Nephron (organoid): ENCODE measurements around the gene DNAAF6.

Experiments
- H3K27ac Mint-ChIP-seq, 3 experiments: 2 replicates each; pipeline ENCODE4 v1.8.0; 2020; ENCODE audit warnings: mixed read lengths in 3 of 3, mild to moderate bottlenecking in 2 of 3, moderate library complexity in 1 of 3
- H3K27me3 Mint-ChIP-seq: 2 replicates; pipeline ENCODE4 v1.8.0; 2021; ENCODE audit warnings: low read depth, mild to moderate bottlenecking, moderate library complexity, mixed read lengths
- H3K36me3 Mint-ChIP-seq: 2 replicates; pipeline ENCODE4 v1.8.0; 2020; ENCODE audit warnings: low read depth, mixed read lengths
- H3K4me1 Mint-ChIP-seq: 2 replicates; pipeline ENCODE4 v1.8.0; 2020; ENCODE audit warnings: mixed read lengths
- H3K4me3 Mint-ChIP-seq, 3 experiments: 2 replicates each; pipeline ENCODE4 v1.8.0; 2020; ENCODE audit warnings: mild to moderate bottlenecking in 3 of 3, mixed read lengths in 3 of 3, moderate library complexity in 2 of 3
- H3K9me3 Mint-ChIP-seq: 2 replicates; pipeline ENCODE4 v1.8.0; 2020; ENCODE audit warnings: mixed read lengths
- CTCF ChIP-seq, 3 experiments: fragments of 200-600 bp; sonication (generic); IDR thresholded peaks; one replicate each; pipeline ENCODE4 v1.5.0; 2021; ENCODE audit warnings: antibody characterized with exemption in 3 of 3; ENCODE audit not compliant: unreplicated experiment in 3 of 3

DNAAF6 gene

GRCh38 chrX:107273795-107274194 lies 67.4 kb downstream of the DNAAF6 start:
- Mint-ChIP-seq H3K4me3 (no peak overlapping the region), H3K36me3 (no peaks in the 10 kb centered on the region), H3K27me3 (peaks cover 11% of the 10 kb centered on the region), H3K4me1 (peaks cover 5% of the 10 kb centered on the region), H3K27ac (no peak overlapping the region), H3K9me3 (peaks cover 14% of the 10 kb centered on the region)
- TF ChIP-seq CTCF (IDR thresholded peaks at IDR 0.05; ENCODE audit: unreplicated experiment in 3 of 3) = no peak

- peaks cover 8% of the 10 kb centered on the region for H3K9me3 Mint-ChIP-seq
- TF ChIP-seq CTCF (IDR thresholded peaks at IDR 0.05; ENCODE audit: unreplicated experiment in 3 of 3) = no peak
Observed at GRCh38 chrX:107288676-107289075, 82.3 kb downstream of the DNAAF6 start.

GRCh38 chrX:107290019-107290418 lies 83.6 kb downstream of the DNAAF6 start:
- Mint-ChIP-seq H3K27me3 (no peaks in the 10 kb centered on the region), H3K9me3 (peaks cover 8% of the 10 kb centered on the region), H3K27ac (no peak overlapping the region), H3K4me3 (no peak overlapping the region), H3K4me1 (no peaks in the 10 kb centered on the region), H3K36me3 (no peaks in the 10 kb centered on the region)
- TF ChIP-seq CTCF (IDR thresholded peaks at IDR 0.05; ENCODE audit: unreplicated experiment in 3 of 3) = no peak

More at GRCh38 chrX:107288676-107289075, 82.3 kb downstream of the DNAAF6 start:
- Mint-ChIP-seq H3K4me1 (no peaks in the 10 kb centered on the region), H3K4me3 (no peak overlapping the region), H3K27ac (no peak overlapping the region), H3K27me3 (no peaks in the 10 kb centered on the region), H3K36me3 (no peaks in the 10 kb centered on the region)

- no peak overlapping the region for H3K27ac Mint-ChIP-seq
- no peak overlapping the region for H3K4me3 Mint-ChIP-seq
- no peaks in the 10 kb centered on the region for H3K27me3 Mint-ChIP-seq
- H3K4me1 Mint-ChIP-seq = no peaks in the 10 kb centered on the region
- H3K36me3 Mint-ChIP-seq = no peaks in the 10 kb centered on the region
- no peak for TF ChIP-seq CTCF (IDR thresholded peaks at IDR 0.05; ENCODE audit: unreplicated experiment in 3 of 3)
- peaks cover 8% of the 10 kb centered on the region for H3K9me3 Mint-ChIP-seq
Observed at GRCh38 chrX:107293056-107293455, 86.6 kb downstream of the DNAAF6 start.
